M059J (cell line): ENCODE results near the gene ADCK2. TPM values are rescaled to one million over a fixed set of nuclear protein-coding genes. Genes with fewer than 3 reads are reported as not detected.
"Not testable (repeated sequence)": the region's sequence is repeated elsewhere in the genome, so short reads cannot be mapped to it uniquely, and the experiment has no call there.

ENCODE experiments used
- DNase-seq: peaks from one replicate; pipeline ENCODE4 v3.0.0-alpha.2; 2012; ENCODE audit warnings: low read depth
- total RNA-seq: library from RNA; depleted of rRNA; stranded (reverse); fragments of >200 nt; shearing (Covaris generic); gene quantifications from 2 replicates; pipeline ENCODE4 v1.2.3, GENCODE V29; 2014

Gene ADCK2
- total RNA-seq, 1 experiment from 2014 or later: 22.0 TPM

DNA sequence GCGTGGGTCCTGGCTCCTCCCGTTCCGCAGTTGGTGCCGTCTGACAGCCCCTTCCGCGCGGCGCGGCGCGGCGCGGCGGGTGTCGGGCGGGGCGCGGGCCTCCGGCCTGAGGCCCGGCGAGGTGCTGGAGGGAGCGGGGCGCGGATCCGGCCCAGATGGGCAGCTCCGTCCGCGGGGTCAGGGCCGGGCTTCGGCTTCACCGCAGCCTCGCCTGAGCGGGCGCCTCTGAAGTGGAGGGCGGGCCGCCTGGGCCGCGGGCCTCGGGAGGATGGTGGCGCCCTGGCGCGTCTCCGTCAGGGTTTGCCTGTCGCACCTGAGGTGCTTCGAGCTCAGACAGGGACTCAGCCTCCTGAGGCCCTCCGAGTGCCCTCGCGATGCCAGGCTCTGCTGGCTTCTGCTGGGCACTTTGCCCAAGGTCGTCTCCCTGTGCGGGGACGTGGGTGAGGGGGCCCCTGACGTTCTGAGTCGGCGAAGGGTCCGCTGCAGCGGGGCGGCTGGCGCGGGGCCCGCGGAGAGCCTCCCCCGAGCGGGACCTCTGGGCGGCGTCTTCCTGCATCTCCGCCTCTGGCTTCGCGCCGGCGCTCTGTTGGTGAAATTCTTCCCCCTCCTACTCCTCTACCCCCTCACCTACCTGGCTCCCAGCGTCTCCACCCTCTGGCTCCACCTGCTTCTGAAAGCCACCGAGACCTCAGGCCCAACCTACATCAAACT is 473 bp downstream of the ADCK2 start:
- peak; percentile 37 for DNase-seq

DNA sequence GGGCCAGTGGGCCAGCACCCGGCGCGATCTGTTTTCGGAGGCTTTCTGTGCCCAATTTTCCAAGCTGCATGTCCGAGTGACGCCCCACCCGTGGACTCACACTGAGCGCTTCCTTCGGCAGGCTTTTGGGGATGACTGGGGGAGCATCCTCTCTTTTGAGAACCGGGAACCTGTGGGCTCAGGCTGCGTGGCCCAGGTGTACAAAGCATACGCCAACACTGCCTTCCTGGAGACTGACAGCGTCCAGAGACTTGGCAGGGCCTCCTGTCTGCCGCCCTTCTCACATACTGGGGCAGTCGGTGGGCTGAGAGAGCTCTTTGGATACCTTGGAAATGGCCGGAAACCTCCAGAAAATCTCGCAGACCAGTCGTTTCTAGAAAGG is 1.0 kb downstream of the ADCK2 start:
- no peak for DNase-seq

DNA sequence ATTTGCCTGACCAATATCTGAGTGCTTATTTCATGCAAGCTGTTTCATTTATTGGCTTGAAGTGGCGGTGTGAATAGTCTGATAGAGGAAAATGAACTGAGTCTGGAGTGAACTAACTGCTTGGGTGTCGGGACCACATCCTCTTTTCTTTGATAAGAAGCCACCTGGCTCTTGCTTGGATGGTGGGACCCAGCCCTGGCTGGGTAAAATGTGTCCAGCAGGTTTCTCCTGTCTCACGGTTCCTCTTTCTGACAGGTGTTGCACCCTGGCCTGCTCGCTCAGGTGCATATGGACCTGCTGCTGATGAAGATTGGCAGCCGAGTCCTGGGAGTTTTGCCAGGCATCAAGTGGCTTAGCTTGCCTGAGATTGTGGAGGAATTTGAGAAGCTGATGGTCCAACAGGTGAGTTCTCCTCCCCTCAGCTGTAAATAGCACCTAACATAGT is 1.6 kb downstream of the ADCK2 start:
- DNase-seq: no peak

DNA sequence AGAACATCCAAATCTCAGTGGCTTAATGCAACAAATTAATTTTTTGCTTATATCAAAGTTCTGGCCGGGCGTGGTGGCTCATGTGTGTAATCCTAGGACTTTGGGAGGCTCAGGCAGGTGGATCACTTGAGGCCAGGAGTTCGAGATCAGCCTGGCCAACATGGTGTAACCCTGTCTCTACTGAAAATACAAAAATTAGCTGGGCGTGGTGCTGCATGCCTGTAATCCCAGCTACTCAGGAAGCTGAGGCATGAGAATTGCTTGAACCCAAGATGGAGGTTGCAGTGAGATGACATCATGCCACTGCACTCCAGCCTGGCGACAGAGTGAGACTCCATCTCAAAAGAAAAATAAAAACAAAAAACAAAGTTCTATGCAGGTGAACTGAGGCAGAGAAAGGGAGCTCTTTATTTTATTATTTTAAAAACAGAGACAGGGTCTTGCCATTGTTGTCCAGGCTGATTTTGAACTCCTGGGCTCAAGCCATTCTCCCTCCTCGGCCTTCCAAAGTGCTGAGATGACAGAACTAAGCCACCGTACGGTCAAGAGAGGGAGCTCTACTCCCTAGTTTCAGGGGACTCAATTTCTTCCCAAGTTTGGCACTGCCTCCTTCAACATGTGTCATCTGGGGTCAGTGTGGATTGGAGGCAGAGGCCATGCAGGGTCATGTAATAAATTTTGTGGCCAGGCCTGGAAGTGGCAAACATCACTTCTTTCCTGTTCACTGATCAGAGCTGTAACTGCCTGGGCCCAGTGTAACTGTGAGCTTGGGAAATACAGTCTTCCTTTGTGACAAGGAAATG is 2.4 kb downstream of the ADCK2 start:
- peak; percentile 85 for DNase-seq

DNA sequence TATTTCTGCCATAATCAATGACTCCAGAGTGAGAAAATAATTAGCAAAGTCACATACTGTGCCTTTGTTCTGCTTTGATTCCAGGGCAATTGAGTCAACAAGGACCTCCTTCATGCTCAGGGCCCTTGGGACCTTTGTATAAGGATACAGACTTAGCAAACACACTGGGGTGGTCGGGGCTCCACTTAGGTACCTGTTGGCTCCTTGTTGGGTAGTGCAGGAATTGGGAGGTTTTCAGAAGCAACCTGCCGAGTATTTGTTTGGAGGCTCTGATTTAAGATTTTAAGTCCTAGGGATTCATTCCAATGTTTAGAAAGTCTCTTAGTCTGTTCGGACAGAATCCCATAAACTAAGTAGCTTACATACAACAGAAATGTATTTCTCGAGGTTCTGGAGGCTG is 3.0 kb downstream of the ADCK2 start:
- DNase-seq: no peak

DNA sequence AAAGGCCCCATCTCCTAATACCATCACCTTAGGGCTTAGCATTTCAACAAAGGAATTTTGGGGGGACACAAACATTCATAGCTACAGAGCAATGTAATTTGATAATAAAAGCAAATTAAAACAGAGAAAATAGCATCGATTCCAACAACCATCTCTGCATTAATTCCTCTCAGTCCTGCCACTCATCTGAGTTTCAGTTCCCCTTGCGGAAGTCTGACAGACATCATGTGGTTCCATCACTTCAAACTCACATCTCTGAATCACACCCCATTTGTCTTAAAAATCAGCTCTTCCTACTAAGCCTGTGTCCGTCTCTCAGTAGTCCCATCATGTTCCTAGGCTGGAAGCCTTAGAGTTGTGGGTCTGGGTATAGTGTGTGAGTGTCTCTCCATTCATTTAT is 3.6 kb downstream of the ADCK2 start:
- no peak for DNase-seq

DNA sequence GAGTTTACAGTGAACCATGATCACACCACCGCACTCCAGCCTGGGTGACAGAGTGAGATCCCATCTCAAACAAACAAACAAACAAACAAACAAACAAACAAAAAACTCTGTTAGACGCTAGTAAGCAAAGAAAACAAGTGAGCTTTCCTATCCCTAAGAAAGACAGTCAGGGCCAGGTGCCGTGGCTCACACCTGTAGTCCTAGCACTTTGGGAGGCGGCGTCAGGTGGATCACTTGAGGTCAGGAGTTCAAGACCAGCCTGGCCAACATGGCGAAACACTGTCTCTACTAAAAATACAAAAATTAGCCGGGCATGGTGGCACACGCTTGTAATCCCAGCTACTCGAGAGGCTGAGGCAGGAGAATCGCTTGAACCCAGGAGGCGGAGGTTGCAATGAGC is 4.2 kb downstream of the ADCK2 start:
- not testable (repeated sequence) for DNase-seq

DNA sequence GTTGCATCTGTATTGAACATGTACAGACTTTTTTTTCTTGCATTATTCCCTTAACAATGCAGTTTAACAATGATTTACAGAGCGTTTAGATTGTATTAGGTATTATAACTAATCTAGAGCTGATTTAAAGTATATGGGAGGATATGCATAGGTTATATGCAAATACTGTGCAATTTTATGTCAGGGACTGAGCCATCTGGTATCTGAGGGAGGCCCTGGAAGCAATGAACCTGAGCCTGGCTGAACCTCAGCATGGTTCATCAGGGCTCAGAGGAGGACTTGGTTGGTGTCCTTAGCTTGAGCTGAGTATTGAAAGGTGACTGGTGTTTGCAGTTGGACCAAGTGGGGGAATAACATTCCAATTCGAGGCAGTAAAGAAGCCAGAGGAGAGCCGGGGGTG is 4.8 kb downstream of the ADCK2 start:
- DNase-seq: no peak

DNA sequence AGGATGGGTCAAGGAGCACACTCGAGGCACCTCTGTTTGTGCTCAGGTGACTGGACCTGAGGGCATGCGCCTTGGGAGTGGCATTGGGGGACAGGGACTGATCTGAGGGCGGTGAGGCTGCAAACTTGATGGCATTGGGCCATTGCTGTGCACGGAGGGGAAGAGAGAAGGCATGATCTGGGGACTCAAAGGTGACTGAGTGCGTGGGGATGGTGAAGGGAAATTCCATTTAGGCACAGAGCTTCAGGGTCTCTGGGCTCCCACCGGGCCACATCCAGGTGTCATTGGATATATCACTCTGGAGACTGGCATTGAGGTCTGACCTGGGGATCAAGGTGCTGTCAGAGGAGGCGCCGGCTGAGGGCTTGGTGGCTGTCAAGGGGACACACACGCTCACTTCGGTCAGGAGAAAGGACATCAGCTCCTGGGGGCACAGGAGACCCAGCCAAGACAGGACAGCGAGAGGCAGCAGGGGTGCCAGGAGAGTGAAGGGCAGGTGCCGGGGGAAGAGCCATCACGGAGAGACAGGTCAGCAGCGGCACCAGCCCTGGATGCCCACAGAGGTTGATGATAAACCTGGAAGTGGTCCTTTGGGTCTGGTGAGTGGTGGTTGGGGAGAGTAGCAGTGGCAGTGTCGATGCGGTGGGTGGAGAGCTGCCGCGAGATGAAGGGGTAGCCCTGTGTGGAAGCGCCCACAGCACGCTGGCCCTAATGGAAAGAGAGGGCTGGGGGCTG is 5.5 kb downstream of the ADCK2 start:
- DNase-seq: no peak

DNA sequence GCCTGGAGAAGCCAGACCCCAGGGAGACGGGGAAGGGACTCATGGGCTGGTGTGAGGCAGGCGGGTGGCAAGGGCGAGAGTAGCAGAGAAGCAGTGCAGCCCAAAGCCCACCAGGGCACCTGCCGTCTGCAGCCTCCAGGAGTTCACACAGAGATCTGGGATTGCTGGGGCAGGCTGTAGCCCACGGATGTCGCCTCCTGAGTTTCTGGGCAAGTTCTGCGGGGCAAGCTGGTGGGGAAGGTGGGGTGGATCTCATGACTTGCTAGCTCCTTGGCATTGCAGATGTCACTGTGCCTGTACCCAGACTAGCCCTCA is 6.0 kb downstream of the ADCK2 start:
- no peak for DNase-seq

DNA sequence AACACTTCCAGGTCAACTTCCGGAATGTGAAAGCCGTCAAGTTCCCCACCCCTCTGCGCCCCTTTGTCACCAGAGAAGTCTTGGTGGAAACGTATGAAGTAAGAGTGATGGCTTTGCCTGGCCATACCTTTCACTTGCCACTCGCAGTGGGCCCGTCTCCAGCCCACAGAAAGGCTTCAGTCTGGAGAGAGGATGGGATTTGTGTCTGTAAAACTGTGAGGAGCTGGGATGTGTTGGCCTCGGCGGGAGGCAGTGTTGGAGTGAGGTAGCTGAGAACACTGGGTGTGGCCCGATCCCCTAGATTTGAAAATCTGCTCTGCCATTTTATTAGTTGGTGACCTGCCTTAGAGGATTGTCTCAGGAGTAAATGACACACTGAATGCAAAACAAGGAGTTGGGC is 6.4 kb downstream of the ADCK2 start:
- no peak for DNase-seq

DNA sequence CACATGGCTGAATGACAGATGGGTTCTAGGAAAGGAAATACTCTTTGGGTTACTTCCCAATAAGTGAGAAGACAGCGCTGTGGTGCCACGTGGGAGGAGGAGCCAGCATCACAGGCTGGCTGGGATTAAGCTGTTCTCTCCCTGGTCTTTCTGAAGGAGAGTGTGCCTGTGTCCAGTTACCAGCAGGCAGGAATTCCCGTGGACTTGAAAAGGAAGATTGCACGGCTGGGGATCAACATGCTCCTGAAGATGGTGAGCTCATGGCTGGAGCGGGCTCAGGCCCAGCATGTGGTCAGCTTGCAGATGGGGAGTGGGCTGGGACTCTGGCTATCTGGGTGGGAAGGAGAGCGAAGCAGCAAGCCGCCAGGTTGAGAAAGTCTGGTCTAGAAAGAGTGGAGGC is 8.1 kb downstream of the ADCK2 start:
- DNase-seq: no peak

DNA sequence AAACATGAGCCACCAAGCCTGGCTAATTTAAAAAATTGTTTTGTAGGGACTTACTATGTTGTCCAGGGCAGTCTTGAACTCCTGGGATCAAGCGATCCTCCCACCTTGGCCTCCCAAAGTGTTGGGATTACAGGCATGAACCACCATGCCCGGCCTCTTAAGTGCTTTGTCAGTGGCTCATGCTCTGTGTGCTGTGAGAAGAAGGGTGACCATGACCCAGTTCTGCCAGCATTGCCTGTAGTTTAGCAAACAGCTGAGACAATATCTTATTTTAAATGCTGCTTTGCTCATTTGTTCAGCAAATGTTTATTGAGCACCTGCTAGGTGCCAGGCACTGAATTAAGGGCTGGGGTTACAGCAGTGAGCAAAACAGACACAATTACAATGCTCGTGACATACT is 9.0 kb downstream of the ADCK2 start:
- no peak for DNase-seq

DNA sequence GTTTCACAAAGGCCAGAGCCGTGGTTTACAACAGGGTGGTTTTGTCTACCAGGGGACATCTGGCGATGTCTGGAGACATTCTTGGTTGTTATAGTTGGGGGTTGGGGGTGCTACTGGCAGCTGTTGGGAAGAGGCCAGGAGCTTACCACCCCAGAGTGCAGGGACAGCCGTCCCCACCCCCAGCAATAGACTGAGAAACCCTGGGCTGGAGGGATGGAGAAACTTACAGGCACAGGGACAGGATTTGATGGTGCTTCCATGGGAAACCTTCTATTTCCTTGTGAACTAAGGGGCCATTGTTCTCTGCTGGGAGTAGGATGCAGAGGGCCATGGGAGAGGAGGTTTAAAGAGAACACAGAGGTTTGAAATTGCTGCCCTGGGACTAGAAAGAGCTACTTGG is 10.9 kb downstream of the ADCK2 start:
- no peak for DNase-seq

DNA sequence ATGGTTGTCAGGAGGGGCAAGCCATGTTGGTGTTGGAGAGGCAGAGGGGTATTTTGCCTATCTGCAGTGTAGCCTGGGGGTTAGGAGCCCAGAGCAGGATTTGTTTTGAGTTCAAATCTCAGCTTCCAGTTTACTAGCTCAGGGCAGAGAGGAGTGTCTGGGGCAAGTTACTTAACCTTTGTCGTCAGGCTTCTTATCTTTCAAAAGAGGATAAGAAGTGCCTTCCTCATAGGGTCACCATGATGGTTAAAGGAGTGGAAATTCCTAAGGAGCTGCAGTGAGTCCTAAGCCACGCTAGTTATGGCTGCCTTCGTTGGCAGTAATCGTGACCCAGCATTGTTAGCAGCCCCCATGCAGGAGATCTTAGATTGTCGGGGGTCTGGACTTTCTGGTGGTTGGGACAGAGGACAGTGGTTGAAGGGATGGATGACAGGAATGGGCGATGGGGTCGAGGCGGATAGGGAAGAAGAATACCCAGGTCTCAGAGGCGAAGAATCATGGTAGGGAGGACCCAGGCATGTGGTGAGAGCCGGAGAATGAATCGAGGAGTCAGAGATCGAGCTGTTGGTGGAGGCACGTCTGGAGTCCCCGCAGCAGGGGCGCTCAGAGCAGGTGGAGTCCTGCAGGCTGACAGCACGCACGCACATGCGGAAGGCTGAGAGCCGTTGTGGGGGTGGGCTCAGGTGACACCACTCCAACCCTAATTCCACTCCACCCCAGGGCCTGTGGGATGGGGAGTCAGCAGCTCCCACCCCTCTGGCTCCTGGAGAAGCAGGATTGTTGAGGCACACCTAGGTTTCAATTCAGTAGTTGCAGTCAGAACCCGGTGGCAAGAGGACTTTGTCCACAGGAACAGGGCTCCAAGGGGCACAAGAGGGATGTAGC is 11.6 kb downstream of the ADCK2 start:
- no peak for DNase-seq

DNA sequence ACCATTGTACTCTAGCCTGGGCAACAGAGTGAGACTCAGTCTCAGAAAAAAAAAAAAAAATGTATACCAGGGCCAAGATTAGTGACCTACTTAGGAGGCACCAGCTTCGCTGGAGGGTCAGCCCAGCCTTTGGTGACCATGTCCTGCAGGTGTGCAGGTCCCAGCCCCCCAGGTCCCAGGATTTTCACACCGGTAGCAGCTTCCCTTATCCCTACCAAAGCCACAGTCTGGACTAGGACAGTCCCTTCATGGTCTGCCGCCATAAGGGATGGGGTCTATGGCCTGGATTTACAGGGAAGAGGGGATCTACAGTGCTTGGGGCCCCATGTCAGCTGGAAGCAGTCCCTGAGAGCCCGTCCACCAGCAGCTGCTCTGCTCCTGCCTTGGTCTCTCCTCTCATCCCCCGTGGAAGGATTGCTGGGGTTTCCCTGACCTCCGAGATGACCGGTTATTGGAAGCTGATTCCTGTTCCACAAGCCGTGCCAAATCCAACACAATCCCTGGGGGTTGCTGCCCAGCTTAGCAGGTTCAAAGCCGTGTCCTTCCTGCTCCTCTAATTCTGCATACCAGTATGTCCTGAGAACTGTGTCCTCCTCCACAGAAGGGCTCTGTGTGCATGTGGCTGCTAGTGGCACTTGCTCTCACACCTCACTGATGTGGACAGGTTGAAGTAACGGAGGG is 12.8 kb downstream of the ADCK2 start:
- DNase-seq: no peak

DNA sequence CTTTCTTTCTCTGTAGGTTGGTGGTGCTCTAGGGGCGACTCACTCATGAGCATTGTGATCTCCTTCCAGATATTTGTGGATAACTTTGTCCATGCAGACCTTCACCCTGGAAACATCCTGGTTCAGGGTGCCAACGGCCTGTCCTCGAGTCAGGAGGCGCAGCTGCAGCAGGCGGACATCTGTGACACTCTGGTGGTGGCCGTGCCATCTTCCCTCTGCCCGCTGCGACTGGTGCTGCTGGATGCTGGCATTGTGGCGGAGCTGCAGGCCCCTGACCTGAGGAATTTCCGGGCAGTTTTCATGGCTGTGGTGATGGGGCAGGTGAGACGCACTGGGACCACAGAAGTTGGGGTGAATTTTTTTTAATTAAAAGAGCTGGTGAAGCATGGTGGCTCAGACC is 14.2 kb downstream of the ADCK2 start:
- DNase-seq: no peak

DNA sequence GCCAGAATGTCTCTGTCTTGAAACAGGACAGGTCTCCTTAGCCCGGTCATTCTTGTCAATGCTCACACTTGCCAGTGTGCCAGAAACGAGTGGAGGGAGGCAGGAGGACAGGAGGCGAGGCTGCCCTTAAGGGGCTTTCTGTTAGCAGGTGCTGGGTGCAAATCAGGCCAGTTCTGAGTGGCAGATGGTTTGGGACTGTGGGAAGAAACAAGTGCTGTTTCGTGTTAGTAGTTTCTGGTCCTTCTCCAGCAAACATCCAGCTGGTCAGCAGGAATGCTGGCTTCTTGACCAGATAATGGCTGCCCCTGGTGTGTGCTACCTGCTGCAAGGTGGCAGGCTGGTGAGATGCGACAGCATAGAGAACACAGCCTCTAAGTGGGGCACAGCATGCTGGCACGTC is 15.6 kb downstream of the ADCK2 start:
- no peak for DNase-seq

DNA sequence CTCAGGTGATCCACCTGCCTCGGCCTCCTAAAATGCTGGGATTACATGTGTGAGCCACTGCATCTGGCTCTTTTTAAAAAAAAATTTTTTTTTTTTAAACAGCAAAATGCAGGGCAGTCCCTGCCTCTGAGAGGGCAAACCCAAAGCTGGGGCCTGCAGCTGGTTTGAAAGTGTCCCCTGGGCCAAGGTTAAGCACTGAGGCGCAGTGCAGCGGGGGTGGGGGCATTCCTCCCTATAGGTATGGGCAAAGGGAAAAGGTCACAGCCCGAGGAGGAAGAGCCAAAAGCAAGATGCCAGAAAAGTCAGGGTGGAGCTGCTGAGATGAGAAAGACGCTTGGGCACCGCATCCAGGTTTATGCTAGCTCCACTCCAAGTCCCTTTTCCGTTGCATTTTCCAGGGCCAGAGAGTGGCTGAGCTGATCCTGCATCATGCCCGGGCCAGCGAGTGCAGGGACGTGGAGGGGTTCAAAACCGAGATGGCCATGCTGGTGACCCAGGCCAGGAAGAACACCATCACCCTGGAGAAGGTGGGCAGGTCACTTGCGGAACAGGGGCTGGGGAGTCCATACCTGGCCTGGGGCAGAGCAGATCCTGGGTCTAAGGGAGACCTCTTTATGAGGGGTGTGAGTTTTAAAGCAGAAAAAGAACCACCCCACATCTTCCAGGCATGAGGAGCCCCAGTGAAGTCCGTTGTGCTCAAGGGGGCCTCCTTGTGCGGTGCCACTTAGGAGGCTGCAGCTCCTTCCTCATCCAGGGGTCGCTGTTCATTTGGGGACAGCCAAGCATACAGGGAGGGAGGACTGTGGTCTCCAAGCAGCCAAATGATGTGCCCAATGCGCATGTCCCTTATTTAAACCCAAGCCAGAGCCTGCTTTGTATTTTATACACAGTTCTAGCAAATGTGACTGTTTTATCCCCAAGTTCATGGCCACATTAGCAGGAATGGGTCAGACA is 16.7 kb downstream of the ADCK2 start:
- DNase-seq: no peak

DNA sequence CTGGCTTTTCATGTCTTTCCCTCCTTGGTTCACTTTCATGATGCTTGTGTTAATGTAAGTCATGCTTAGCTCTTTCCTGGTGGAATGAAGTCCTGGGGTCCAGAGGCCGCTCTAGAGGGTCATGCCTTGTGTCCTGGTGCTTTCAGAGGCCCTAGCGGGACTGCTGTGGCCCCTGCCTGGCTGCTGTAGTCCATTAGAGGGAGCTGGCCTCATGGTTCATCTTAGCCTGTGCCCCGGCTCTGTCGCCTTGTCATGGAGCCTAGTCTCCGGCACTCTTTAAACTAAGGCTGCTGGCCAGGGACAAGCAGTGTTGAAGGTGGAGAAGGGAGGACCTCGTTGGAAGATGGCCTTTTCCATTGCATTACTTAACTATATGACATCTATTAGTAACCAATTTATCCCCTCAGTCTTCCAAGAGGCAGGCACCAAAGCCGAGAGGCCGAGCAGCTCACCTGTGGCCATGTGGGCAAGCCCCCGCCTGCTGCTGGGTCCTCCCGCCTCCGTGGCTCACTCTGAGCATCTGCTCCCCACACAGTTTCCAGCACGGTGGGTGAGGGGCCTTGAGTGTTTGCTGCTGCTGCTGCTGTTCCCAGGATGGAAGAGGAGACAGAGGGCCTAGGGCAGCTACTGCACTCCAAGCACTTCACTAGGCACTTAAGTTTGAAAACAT is 18.8 kb downstream of the ADCK2 start:
- no peak for DNase-seq
